ENCODE results near the gene ARHGAP11A.

DNA sequence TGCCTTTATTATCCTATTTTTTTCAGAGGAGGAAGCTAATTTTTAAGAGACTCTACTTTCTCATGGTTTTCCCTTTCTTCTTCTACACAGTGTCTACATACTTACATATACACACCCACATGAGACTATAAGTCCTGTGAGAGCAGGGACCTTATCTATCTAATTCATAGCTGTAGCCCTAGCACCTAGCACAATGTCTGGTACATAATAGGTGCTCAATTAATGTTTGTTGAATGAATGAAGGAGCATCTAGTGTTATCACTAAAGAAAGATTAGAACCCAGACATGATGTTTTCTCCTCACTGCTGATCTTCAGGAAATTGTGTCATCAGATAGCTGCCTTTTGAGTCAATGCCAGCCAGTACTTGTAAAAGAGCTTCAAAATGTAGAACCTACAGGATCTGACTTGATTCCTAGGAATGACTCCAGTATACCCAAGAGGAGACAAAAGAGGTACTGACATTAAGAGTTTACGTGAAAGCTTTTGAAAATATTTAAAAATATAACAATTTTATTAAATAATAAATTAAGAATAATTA lies 28.7 kb downstream of the ARHGAP11A start:
- TF ChIP-seq, protein P1, sequence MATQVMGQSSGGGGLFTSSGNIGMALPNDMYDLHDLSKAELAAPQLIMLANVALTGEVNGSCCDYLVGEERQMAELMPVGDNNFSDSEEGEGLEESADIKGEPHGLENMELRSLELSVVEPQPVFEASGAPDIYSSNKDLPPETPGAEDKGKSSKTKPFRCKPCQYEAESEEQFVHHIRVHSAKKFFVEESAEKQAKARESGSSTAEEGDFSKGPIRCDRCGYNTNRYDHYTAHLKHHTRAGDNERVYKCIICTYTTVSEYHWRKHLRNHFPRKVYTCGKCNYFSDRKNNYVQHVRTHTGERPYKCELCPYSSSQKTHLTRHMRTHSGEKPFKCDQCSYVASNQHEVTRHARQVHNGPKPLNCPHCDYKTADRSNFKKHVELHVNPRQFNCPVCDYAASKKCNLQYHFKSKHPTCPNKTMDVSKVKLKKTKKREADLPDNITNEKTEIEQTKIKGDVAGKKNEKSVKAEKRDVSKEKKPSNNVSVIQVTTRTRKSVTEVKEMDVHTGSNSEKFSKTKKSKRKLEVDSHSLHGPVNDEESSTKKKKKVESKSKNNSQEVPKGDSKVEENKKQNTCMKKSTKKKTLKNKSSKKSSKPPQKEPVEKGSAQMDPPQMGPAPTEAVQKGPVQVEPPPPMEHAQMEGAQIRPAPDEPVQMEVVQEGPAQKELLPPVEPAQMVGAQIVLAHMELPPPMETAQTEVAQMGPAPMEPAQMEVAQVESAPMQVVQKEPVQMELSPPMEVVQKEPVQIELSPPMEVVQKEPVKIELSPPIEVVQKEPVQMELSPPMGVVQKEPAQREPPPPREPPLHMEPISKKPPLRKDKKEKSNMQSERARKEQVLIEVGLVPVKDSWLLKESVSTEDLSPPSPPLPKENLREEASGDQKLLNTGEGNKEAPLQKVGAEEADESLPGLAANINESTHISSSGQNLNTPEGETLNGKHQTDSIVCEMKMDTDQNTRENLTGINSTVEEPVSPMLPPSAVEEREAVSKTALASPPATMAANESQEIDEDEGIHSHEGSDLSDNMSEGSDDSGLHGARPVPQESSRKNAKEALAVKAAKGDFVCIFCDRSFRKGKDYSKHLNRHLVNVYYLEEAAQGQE (IDR thresholded peaks at IDR 0.05; ENCODE audit: low read depth): no peak
- TF ChIP-seq POLR2AphosphoS5 (IDR thresholded peaks at IDR 0.05; ENCODE audit: low read depth, low read length) (no peak), JUND (IDR thresholded peaks at IDR 0.05) (no peak), EZH2 (IDR thresholded peaks at IDR 0.05) (no peak), POLR2A (IDR thresholded peaks at IDR 0.05; ENCODE audit: borderline replicate concordance, extremely low read depth, insufficient read depth, insufficient read length) (no peak), SIN3A (IDR thresholded peaks at IDR 0.05; ENCODE audit: low read depth) (no peak)
- TF ChIP-seq, protein P2, sequence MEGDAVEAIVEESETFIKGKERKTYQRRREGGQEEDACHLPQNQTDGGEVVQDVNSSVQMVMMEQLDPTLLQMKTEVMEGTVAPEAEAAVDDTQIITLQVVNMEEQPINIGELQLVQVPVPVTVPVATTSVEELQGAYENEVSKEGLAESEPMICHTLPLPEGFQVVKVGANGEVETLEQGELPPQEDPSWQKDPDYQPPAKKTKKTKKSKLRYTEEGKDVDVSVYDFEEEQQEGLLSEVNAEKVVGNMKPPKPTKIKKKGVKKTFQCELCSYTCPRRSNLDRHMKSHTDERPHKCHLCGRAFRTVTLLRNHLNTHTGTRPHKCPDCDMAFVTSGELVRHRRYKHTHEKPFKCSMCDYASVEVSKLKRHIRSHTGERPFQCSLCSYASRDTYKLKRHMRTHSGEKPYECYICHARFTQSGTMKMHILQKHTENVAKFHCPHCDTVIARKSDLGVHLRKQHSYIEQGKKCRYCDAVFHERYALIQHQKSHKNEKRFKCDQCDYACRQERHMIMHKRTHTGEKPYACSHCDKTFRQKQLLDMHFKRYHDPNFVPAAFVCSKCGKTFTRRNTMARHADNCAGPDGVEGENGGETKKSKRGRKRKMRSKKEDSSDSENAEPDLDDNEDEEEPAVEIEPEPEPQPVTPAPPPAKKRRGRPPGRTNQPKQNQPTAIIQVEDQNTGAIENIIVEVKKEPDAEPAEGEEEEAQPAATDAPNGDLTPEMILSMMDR (IDR thresholded peaks at IDR 0.05 in 2 of 3, conservative IDR thresholded peaks at IDR 0.05 in 1 of 3; ENCODE audit: borderline replicate concordance in 1 of 3, insufficient read depth in 1 of 3, low read depth in 2 of 3, low read length in 2 of 3): no peak

Data from HCT116 (cell line).